Body of pancreas (tissue), 4 donors: ENCODE data around the gene ATF2. TPM values are rescaled to one million over a fixed set of nuclear protein-coding genes. Genes with fewer than 3 reads are reported as not detected.

Experiments
- ATAC-seq: fragments of 150-250 bp; one replicate; pipeline ENCODE4 v1.9.1; 2016
- DNase-seq, 4 donors: peaks; one replicate each; pipeline ENCODE4 v3.0.0-alpha.2; 2019
- H3K27ac ChIP-seq, 4 donors: fragments of 200-600 bp; sonication (generic); 1 replicate in 3 of 4; 2 replicates in 1 of 4; pipeline versions ENCODE4 v1.5.1 to v1.6.1; 2016 to 2019; ENCODE audit warnings: mild to moderate bottlenecking in 1 of 4, mixed read lengths in 1 of 4, moderate library complexity in 1 of 4
- H3K27me3 ChIP-seq, 2 donors: fragments of 200-600 bp; sonication (generic); one replicate each; pipeline ENCODE4 v1.6.0; 2016; ENCODE audit warnings: mild to moderate bottlenecking in 1 of 2
- H3K36me3 ChIP-seq, 2 donors: fragments of 200-600 bp; sonication (generic); replicated peaks in 1 of 2; 2 replicates each; pipeline ENCODE4 v1.5.1; 2016; ENCODE audit warnings: low read depth in 2 of 2; ENCODE audit not compliant: insufficient read depth in 1 of 2
- H3K4me1 ChIP-seq: fragments of 200-600 bp; sonication (generic); one replicate; pipeline ENCODE4 v1.6.0; 2016
- H3K4me3 ChIP-seq, 2 donors: fragments of 200-600 bp; sonication (generic); 1 replicate in 1 of 2; 2 replicates in 1 of 2; pipeline ENCODE4 v1.5.1; 2016 to 2019
- H3K9me3 ChIP-seq, 3 donors: fragments of 200-600 bp; sonication (generic); 1 replicate in 2 of 3; 2 replicates in 1 of 3; pipeline ENCODE4 v1.5.1; 2016
- CTCF ChIP-seq, 7 experiments: fragments of 450-650 bp in 4 of 7; fragments of 200-600 bp in 3 of 7; sonication (generic) in 3 of 7; IDR thresholded peaks; one replicate each; pipeline ENCODE4 v1.5.1; 2016 to 2019; ENCODE audit warnings: antibody characterized with exemption in 7 of 7
- POLR2A ChIP-seq, 3 donors: fragments of 450-650 bp; IDR thresholded peaks; one replicate each; pipeline ENCODE4 v1.6.1; 2016; ENCODE audit warnings: antibody characterized with exemption in 3 of 3, mild to moderate bottlenecking in 2 of 3
- WGBS, 2 donors: methylation state at CpG; one replicate each; pipeline ENCODE4 v1.1.5; 2017; 5-methylcytosine and 5-hydroxymethylcytosine counted together
- intact Hi-C: fragments of 100-400 bp; cut with DNase I; formaldehyde crosslinking; loops from one replicate; pipeline ENCODE4 v1.15.1; 2023
- total RNA-seq, 2 donors: library from RNA; depleted of rRNA; stranded (reverse); fragments of >200 nt; gene quantifications; one replicate each; pipeline ENCODE4 v1.1.0, GENCODE V29; 2016

The ATF2 gene
- total RNA-seq, 2 donors from 2014 or later: 24.6 to 48.1 TPM

- 84 to 92% methylated on average over 2 of the region's 2 CpGs for WGBS, 2 donors
- Histone ChIP-seq H3K27me3 (no peaks in the 10 kb centered on the region), H3K36me3 (no peaks in the 10 kb centered on the region), H3K4me1 (no peaks in the 10 kb centered on the region), H3K9me3 (no peaks in the 10 kb centered on the region), H3K4me3 (no peak overlapping the region), H3K27ac (no peak overlapping the region)
- ATAC-seq (no peak), DNase-seq (no peak)
- TF ChIP-seq CTCF (IDR thresholded peaks at IDR 0.05) (no peak), POLR2A (IDR thresholded peaks at IDR 0.05) (no peak)
- intact Hi-C loops: no loop called here
Observed at GRCh38 chr2:175135862-175136261, 32.1 kb downstream of the ATF2 start.

DNA sequence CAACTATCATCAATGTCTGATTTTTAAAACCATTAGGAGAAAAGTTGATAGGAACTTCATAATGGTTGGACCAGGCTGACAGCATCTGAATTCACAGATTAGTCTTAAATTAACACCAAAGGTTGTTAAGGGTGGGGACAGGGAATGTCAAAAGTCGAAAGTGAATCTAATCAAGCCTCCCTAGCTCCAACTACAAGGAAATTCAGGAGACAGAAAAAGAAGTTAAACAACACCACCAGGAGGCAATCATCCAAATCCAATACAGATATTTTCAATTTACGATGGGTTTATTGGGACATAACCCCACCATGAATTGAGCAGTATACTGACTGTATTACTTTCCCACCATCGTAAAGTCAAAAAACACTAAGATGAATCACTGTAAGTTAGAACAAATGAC, 32.8 kb downstream of the ATF2 start:
- 86 to 93% methylated on average over 3 of the region's 3 CpGs for WGBS, 2 donors
- Histone ChIP-seq H3K27me3 (no peaks in the 10 kb centered on the region), H3K27ac (no peak overlapping the region), H3K4me1 (no peaks in the 10 kb centered on the region), H3K36me3 (no peaks in the 10 kb centered on the region), H3K9me3 (no peaks in the 10 kb centered on the region), H3K4me3 (no peak overlapping the region)
- ATAC-seq (no peak), DNase-seq (no peak)
- intact Hi-C loops: no loop called here
- TF ChIP-seq POLR2A (IDR thresholded peaks at IDR 0.05) (no peak), CTCF (IDR thresholded peaks at IDR 0.05) (no peak)

GRCh38 chr2:175131252-175131651, 36.8 kb downstream of the ATF2 start:
- WGBS, 2 donors: 70 to 74% methylated on average over 2 of the region's 2 CpGs
- Histone ChIP-seq H3K4me3 (no peak overlapping the region), H3K36me3 (no peaks in the 10 kb centered on the region), H3K27me3 (no peaks in the 10 kb centered on the region), H3K4me1 (no peaks in the 10 kb centered on the region), H3K9me3 (no peaks in the 10 kb centered on the region), H3K27ac (no peak overlapping the region)
- TF ChIP-seq CTCF (IDR thresholded peaks at IDR 0.05) (no peak), POLR2A (IDR thresholded peaks at IDR 0.05) (no peak)
- ATAC-seq (no peak), DNase-seq (no peak)
- intact Hi-C loops: no loop called here

GRCh38 chr2:175126661-175127060, 41.3 kb downstream of the ATF2 start:
- H3K27ac ChIP-seq: no peak overlapping the region
- no peak for TF ChIP-seq POLR2A (IDR thresholded peaks at IDR 0.05)
- 90 to 93% methylated on average over 1 of the region's 1 CpG for WGBS, 2 donors
- DNase-seq (no peak), ATAC-seq (no peak)
- no peaks in the 10 kb centered on the region for H3K27me3 ChIP-seq
- no peaks in the 10 kb centered on the region for H3K9me3 ChIP-seq
- no peaks in the 10 kb centered on the region for H3K4me1 ChIP-seq
- H3K36me3 ChIP-seq: no peaks in the 10 kb centered on the region
- no peak overlapping the region for H3K4me3 ChIP-seq
- intact Hi-C loops: no loop called here

GRCh38 chr2:175123254-175123653, 44.7 kb downstream of the ATF2 start:
- no peak for ATAC-seq
- Histone ChIP-seq H3K4me1 (no peaks in the 10 kb centered on the region), H3K4me3 (no peak overlapping the region), H3K27me3 (no peaks in the 10 kb centered on the region), H3K36me3 (no peaks in the 10 kb centered on the region), H3K27ac (no peak overlapping the region), H3K9me3 (no peaks in the 10 kb centered on the region)
- no peak for DNase-seq
- no peak for TF ChIP-seq CTCF (IDR thresholded peaks at IDR 0.05)
- no peak for TF ChIP-seq POLR2A (IDR thresholded peaks at IDR 0.05)
- intact Hi-C loops: no loop called here
- WGBS, 2 donors: 64 to 65% methylated on average over 3 of the region's 3 CpGs
